ENCODE data around the gene PRG3.

PRG3 gene

DNA sequence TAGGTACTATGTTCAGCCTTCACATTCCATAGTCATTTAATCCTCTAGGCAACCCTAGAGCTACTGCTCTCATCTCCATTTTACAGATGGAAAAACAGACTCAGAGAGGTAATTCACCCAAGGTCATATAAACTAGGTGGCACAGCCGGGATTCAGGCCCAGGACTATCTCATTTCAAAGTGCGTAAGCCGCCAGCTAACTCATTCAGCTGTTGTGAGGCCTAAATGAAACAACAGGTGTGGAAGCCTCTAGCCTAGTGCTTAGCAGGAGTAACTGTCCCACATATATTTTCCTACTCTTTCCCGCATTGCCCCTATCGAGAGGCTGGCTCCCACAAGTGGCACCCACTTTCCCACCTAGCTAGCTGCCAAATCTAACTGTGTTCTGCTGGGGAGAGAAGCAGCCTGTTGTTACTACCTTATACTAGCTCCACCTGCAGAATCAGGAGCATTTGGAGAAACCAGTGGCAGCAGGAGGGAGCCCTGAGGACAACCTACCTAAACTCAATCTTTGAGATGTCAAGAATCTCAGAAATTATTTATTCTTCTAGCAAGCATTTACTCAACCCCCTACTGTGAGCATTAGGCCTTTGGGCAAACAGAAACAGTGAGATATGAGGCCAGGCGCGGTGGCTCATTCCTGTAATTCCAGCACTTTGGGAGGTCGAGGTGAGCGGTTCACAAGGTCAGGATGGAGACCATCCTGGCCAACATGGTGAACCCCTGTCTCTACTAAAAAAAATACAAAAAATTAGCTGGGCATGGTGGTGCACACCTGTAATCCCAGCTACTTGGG lies 20.9 kb downstream of the PRG3 start:
- DNase-seq (ENCODE audit: insufficient read length, low spot score) (no peak), FAIRE-seq (no peak)
- TF ChIP-seq CTCF (IDR thresholded peaks at IDR 0.05; ENCODE audit: insufficient read depth, missing control alignments): no peak

DNA sequence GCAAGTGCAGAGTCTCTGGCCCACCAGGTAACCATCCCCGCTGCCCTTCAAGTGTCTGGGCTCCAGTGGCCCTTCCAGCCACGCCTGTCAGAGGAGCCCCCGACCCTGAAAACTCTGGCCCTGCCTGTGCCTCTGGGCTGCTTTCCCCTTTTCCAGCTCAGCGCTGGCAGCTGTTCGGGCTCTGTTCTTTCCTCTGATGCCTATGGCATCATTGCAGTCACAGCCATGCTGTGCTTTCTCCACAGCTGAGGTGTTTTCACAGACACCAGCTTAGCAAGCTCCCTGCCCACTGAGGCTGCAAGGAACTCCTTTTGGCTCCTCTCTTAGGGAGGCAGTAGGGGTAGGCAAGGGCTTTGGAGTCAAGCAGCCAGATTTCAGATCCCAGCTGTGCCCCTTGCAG lies 21.6 kb downstream of the PRG3 start:
- no peak for TF ChIP-seq CTCF (IDR thresholded peaks at IDR 0.05; ENCODE audit: insufficient read depth, missing control alignments)
- DNase-seq (ENCODE audit: insufficient read length, low spot score) (no peak), FAIRE-seq (no peak)

DNA sequence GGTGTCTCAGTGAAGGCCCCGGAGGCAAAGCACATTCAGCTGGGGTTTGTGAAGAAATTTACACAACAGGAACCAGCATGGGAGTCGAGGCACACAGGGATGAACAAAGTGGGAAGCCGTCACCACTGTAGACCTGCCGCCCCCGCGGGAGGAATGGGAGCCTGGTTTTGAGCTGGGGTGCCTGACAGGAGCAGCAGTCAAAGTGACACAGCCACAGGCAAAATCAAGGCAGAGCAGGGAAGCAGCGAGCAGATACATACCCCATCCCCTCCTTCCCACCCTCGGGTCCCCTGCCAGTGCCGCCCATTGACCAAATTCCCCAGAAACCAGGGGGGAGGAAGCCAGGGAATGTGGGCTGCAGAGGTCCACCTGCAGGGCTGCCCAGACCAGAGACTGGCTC lies 22.0 kb downstream of the PRG3 start:
- TF ChIP-seq CTCF (IDR thresholded peaks at IDR 0.05; ENCODE audit: insufficient read depth, missing control alignments): no peak
- FAIRE-seq (no peak), DNase-seq (ENCODE audit: insufficient read length, low spot score) (no peak)

GRCh38 chr11:57358543-57358961 lies 22.4 kb downstream of the PRG3 start:
- FAIRE-seq (no peak), DNase-seq (ENCODE audit: insufficient read length, low spot score) (no peak)
- TF ChIP-seq CTCF (IDR thresholded peaks at IDR 0.05; ENCODE audit: insufficient read depth, missing control alignments): no peak

DNA sequence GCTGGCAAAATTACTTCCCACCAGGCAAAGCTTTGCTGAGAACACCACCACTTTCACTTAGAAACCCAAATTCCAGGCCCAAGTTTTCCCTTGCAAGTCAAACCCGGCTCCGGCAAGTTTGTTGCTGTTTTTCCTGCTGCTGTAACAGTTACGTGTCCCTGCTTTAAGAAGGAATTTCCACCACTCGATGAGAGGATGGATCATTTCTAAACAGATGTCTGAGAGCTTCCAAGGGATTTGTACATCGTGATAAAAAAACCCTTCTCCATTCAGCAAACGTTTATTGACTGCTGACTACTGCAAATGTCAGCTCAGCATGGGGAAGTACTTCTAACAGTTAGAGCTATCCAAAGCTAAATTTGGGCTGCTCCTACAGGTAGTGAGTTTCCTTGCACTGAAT lies 23.1 kb downstream of the PRG3 start:
- TF ChIP-seq CTCF (IDR thresholded peaks at IDR 0.05; ENCODE audit: insufficient read depth, missing control alignments): no peak

DNA sequence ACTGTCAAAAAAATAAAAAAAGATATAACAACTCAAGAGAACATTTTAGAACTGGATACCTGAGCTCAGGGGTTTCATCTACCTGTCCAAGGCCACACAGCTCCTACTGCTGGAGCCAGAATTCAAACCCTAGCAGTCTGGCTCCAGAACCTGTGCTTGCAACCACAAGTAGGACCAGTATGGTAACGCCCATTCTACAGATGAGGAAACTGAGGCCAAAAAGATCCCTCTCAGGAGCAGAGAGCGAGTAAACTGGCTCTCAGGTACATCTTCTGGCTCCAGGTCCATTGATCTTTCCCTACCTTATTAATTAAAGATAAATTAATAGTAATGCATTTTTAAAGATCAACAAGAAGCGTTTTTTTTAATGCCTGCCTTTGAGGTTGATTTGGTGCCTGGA lies 23.6 kb downstream of the PRG3 start:
- FAIRE-seq: no peak
- TF ChIP-seq CTCF (IDR thresholded peaks at IDR 0.05; ENCODE audit: insufficient read depth, missing control alignments): no peak
- no peak for DNase-seq (ENCODE audit: insufficient read length, low spot score)

More for the DNA sequence above, 23.1 kb downstream of the PRG3 start:
- FAIRE-seq (no peak), DNase-seq (ENCODE audit: insufficient read length, low spot score) (no peak)

DNA sequence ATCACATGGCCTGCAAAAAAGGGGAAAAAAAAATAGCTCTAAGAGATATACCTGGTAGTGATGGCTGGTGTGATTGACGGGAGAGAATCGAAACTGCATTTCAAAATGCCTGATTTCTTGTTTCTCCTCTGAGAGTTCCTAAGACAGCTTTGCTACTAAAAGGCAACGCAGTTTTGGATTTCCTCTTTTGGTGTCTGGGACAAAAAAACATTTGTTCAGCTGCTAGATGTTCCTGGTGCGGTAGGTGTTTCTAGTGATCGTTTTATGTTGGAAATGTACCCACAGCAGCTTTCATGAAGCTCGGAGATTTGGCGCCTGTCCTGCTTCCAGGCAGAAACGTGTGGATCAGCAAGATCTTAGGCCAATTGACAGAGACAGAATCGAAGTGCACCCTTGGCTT lies 24.7 kb downstream of the PRG3 start:
- DNase-seq (ENCODE audit: insufficient read length, low spot score) (no peak), FAIRE-seq (no peak)
- no peak for TF ChIP-seq CTCF (IDR thresholded peaks at IDR 0.05; ENCODE audit: insufficient read depth, missing control alignments)

All from D721Med (cell line).